T47D (cell line): Measurements from ENCODE around the gene TPP1.
A peak's percentile ranks its signal among the peaks of the same experiment; 100 is the strongest.

Experiments
- DNase-seq, 2 experiments: peaks; one replicate each; pipeline versions ENCODE4 v3.0.0 to v3.0.0-alpha.2; 2011 to 2012; ENCODE audit warnings: low read depth in 1 of 2, low spot score in 1 of 2
- JUND ChIP-seq: IDR thresholded peaks from 2 replicates; pipeline ENCODE4 v1.6.1; 2012; ENCODE audit warnings: low read depth
- in situ Hi-C: cut with HindIII; loops from 2 replicates; pipeline ENCODE4 v1.10.0; 2016; ENCODE audit warnings: low sequenced_read_pairs, low pct_unique_long_range_greater_than_20kb

The TPP1 gene

GRCh38 chr11:6619004-6619745, at the start of gene TPP1:
Gene TPP1 (minus strand): TSS chr11:6619422. CDS start chr11:6619400, 22 bp downstream.
- TF ChIP-seq JUND: no peak
- in situ Hi-C loops: no loop called here
- DNase-seq: peak; percentile 91 to 93

- TF ChIP-seq JUND: no peak
- in situ Hi-C loops: no loop called here
- peak in 1 of 2 experiments; percentile 51 for DNase-seq
Measured at GRCh38 chr11:6667733-6668374, 48.6 kb upstream of the TPP1 start.

- no peak for TF ChIP-seq JUND
- in situ Hi-C loops: no loop called here
- DNase-seq: no peak
Measured at GRCh38 chr11:6666302-6667183, 47.3 kb upstream of the TPP1 start.

- in situ Hi-C loops: no loop called here
Measured at GRCh38 chr11:6664551-6664950, 45.3 kb upstream of the TPP1 start.

GRCh38 chr11:6663794-6664469, 44.7 kb upstream of the TPP1 start:
- in situ Hi-C loops: no loop called here
- DNase-seq: no peak
- no peak for TF ChIP-seq JUND

More at GRCh38 chr11:6664551-6664950, 45.3 kb upstream of the TPP1 start:
- TF ChIP-seq JUND: no peak
- DNase-seq: no peak

- in situ Hi-C loops: no loop called here
Measured at GRCh38 chr11:6660712-6661111, 41.5 kb upstream of the TPP1 start.

GRCh38 chr11:6658647-6659046, 39.4 kb upstream of the TPP1 start:
- in situ Hi-C loops: no loop called here
- DNase-seq: no peak
- TF ChIP-seq JUND: no peak

More at GRCh38 chr11:6660712-6661111, 41.5 kb upstream of the TPP1 start:
- no peak for DNase-seq
- no peak for TF ChIP-seq JUND

GRCh38 chr11:6657346-6657745, 38.1 kb upstream of the TPP1 start:
- in situ Hi-C loops: no loop called here
- TF ChIP-seq JUND: no peak
- DNase-seq: no peak

- no peak for DNase-seq
- in situ Hi-C loops: no loop called here
- TF ChIP-seq JUND: no peak
Measured at GRCh38 chr11:6656936-6657335, 37.7 kb upstream of the TPP1 start.

- DNase-seq: no peak
- no peak for TF ChIP-seq JUND
- in situ Hi-C loops: no loop called here
Measured at GRCh38 chr11:6656584-6656915, 37.3 kb upstream of the TPP1 start.

- DNase-seq: no peak
- no peak for TF ChIP-seq JUND
- in situ Hi-C loops: no loop called here
Measured at GRCh38 chr11:6655790-6656583, 36.8 kb upstream of the TPP1 start, which contains the start of gene DCHS1. Gene DCHS1 (minus strand): TSS chr11:6655809. CDS start chr11:6641613, 14,196 bp downstream.
